Stomach (tissue), 4 donors: ENCODE data around the gene EIF2B5.
"Not testable (repeated sequence)": the region's sequence is repeated elsewhere in the genome, so short reads cannot be mapped to it uniquely, and the experiment has no call there.

Experiments used
- CTCF ChIP-seq, 7 experiments: fragments of 450-650 bp in 4 of 7; fragments of 200-600 bp in 3 of 7; sonication (generic) in 3 of 7; IDR thresholded peaks; one replicate each; pipeline ENCODE4 v1.5.1; 2016 to 2019; ENCODE audit warnings: antibody characterized with exemption in 7 of 7, control low read depth in 2 of 7, mild to moderate bottlenecking in 1 of 7
- POLR2A ChIP-seq, 4 donors: fragments of 450-650 bp; IDR thresholded peaks; one replicate each; pipeline ENCODE4 v1.6.1; 2016; ENCODE audit warnings: antibody characterized with exemption in 4 of 4, control low read depth in 2 of 4, mild to moderate bottlenecking in 1 of 4, moderate library complexity in 1 of 4
- POLR2AphosphoS5 ChIP-seq, 3 donors: sonication (generic); formaldehyde crosslinking; IDR thresholded peaks; one replicate each; pipeline ENCODE4 v1.6.1; 2016; ENCODE audit warnings: antibody characterized with exemption in 3 of 3

GRCh38 chr3:184162571-184163070 lies 27.5 kb downstream of the EIF2B5 start:
- TF ChIP-seq CTCF, POLR2A, POLR2AphosphoS5 (IDR thresholded peaks at IDR 0.05): not testable (repeated sequence)
